HG03520 (cell line): Measurements from ENCODE around the gene HEMK1.

Source experiments
- ATAC-seq: cut with Tn5 transposase; IDR thresholded peaks from one replicate; pipeline ENCODE4 v1.9.1; 2021; ENCODE audit warnings: mild to moderate bottlenecking, moderate library complexity; ENCODE audit not compliant: unreplicated experiment

The HEMK1 gene, protein sequence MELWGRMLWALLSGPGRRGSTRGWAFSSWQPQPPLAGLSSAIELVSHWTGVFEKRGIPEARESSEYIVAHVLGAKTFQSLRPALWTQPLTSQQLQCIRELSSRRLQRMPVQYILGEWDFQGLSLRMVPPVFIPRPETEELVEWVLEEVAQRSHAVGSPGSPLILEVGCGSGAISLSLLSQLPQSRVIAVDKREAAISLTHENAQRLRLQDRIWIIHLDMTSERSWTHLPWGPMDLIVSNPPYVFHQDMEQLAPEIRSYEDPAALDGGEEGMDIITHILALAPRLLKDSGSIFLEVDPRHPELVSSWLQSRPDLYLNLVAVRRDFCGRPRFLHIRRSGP

DNA sequence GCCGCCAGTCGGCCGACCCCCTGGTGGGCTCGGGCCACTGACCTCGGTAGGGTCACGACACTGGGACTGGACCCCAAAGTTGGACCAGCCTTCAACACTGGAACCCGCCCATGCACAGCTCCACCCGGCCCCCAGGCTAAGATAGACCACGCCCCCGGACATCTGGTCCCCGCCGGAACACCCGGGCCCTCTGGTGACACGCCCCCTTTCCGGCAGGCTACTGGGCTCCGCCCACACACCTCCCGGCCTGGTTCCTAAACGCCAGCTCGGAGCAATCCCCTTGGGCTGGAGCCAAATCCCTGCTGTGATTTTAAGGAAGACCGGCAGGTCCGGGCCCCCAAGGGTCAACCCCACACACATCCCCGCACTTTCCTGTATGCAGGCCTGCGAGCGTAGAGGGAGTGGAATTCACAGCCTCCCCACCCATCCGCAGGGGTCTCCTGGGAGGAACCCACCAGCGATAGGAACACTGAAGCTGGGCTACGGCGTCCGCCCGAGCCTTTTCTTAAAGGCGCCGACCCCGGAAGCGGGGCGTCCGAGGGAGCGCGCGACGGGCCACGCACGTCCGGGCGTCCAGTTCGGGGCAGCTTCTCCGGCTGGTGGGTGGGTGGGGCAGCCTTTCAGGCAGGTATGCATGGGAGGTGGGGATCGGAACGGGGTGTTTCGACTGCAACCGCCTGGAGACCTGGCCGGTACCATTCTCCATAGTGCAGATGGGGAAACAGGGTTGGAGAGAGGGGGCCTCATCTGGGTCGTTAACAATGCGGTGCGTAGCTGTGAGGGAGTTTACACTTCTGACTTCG is at the start of gene HEMK1:
Gene HEMK1 (plus strand): TSS at position 576 of the 803 bp plus-strand sequence. CDS start 1,583 bp downstream, outside the sequence.
- peak; percentile 59 for ATAC-seq

DNA sequence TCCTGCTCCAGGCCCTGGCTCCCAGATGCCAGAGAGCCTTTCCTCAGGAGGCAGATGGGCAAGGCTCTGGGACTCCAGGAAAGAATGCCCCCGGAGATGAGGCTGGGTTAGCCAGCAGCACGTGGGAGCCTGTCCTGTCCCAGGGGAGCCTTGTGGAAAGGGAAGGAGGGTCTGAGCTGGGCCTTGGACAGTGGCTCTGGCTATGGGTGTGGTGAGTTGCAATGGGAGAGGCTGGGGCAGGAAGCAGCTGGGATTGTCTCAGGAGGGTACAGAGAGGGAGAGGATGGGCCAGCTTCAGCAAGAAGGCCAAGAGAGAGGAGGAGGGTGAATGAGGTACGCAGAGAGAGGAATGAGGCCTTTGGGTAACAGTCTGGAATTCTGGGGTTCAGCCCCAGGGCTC is 48.5 kb upstream of the HEMK1 start:
- no peak for ATAC-seq

DNA sequence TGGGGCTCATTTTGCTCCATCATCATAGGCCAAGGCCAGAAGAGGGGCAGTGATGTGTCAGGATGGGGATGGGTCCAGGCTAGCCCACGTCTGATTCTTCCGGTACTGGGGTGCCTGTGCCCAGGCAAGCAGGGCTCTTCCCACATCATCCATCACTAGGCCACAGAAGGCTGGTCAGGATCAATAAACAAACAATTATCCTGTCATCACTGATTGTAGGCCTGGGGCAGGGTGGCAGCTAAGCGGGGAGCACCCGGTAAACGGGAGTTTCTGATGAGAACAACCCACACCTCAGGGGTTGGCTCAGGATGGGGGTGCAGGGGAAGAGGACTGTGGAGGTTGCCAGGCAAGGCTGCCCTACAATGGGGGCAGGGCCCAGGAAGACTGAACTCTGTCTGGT is 47.8 kb upstream of the HEMK1 start:
- ATAC-seq = no peak

DNA sequence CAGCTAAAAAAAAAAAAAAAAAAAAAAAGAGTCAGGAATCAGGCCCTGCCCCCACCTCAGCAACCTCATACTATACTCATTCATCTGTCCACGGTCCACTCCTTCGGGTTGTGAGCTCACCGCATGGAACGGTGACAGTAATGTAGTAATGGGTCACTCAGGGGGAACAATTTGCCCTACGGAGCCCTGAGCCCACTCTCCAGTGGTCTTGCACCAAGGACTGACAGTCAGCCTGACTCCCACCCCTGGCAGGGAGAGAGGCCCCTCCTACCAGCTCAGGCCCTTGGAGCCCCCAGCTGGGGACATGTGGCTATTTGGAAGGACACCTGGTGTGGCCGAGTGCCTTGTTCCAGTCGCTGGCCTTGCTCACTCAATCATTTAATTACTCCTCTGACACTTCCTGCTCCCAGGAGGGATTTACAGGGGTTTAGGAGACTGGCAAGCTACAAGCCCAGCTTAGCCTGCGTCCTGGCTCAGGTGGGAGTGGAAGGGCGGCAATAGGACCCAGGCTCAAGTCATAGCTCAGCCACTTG is 46.0 kb upstream of the HEMK1 start:
- ATAC-seq = no peak

DNA sequence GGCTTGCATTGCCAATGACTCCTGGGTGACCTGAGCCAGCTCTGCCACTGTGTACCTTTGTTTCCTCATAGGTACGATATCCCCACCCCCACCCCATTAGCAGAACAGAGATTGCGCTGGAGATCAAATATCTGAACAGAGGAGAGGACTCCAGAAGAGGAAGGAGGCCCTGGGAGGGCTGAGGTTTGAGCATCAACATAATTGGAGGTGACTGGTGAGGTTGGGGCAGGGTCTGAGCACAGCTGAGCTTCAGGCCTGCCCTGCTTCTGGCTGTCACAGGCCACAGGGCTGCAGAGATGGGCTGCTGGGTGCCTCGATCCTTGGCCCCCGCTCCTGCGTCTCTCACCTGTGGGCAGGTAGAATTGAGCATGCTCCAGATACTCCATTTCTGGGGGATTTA is 44.6 kb upstream of the HEMK1 start:
- no peak for ATAC-seq

DNA sequence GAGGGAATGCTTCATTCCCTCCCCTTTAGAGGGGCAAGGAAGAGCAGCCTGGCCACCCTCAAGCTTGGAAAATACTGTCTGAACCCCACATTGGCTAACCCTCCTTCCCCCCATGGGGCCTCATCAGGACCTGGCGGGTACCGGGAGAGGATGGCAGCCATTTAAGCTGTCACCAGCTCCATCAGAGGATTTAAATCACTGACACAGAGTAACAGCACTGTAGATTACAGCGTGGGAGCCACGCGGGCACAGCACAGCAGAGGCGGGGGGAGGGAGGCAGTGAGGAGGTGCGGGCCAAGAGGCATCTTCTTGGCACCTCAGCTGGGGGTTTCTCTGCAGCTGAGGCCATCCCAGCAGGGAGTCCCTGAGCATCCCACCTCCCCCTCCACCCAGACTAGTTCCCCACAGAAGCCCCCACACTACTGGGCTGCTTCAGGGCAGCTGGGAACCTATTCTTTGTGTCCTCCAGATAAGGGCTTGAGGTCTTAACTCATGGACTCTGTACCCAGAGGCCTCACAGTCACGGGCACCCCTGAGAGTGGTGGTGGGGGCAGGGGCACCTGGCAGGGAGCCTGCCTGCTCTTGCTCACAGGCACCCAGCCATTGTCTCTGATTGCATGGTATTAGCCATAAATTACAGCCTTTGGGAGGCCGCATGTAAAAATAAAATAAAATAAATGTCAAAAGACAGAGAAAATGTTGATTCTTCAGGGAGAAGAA is 44.0 kb upstream of the HEMK1 start:
- ATAC-seq = no peak

DNA sequence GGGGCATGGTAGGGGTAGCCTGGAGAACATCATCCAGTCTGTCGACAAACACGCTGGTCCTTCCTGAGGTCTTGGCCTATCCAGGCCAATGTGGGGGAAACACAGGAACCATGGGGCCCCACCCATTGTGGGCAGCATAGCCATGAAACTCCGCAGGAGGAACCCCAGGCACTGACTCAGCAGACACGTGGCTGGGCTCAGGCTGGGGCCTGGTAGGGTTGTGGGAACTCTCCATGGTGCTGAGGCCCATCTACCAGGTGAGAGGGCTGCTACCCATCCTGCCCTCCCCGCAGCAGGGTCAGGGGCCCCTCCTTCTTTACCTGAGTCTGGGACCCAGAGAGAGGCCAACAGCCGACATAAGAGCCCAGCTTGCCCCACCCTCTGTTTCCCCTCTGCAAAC is 43.3 kb upstream of the HEMK1 start:
- ATAC-seq = no peak

DNA sequence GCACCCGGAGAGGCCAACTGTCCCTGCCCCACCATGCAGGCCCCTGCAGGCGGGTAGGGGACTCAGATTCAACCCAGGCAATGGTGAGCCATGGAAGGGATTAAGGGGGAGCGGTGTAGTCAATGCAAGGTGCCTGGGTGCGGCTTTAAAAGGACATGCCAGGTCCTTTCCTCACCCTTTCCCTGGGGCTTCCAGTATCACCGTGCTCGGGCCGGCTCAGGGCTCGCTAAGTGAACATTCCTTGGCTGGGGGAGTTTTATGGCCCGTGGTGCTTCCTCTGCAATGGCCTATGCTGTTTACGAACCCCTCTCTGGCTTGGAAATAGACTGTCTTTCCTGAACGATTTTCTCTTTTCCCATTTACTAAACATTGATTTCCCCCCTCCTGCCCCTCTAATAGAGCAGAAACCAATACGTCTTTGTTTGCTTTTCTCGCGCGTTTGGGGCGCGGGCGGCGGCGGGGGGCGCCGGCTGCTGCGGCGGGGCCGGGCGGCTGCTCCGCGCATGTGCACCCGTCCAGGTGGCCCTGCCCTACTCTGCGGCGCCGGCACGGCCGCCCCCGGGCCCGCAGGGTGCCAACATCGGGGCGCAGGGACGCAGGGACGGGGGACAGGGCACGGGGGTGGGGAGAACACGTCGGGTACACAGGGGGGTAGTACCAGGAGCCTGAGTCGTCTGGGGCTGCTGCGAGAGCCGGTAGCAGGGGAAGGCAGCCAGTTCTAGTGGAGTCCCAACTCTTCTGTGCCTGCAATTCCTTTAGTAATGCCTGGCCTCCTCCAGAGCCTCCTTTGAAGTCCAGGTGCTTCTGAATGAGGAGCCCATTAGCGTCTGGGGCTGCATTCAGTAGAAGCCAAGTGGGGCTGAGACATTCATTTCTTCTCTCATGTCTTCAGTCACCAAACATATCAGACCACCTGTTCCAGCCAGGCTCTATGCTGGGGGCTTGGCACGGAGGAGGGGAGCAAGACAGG is 39.0 kb upstream of the HEMK1 start:
- no peak for ATAC-seq

DNA sequence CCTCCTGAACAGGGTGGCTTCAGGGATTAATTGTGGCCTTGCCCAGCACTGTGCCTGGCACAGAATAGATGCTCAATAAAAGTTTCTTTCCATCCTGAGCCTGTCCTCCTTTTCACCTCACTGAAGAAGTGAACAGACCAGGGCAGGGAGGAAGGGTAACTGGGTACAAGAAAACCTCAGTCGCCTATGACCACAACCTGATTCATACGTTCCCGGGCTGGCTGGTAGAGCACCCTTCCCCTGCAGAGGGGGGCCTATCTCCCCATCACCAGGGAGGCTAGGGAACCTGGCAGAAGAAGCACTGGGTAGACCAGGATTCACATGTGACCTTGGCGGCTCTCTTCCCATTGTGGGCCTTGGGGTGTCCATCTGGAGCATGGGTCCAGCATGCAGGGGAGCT is 38.1 kb upstream of the HEMK1 start:
- ATAC-seq = no peak

DNA sequence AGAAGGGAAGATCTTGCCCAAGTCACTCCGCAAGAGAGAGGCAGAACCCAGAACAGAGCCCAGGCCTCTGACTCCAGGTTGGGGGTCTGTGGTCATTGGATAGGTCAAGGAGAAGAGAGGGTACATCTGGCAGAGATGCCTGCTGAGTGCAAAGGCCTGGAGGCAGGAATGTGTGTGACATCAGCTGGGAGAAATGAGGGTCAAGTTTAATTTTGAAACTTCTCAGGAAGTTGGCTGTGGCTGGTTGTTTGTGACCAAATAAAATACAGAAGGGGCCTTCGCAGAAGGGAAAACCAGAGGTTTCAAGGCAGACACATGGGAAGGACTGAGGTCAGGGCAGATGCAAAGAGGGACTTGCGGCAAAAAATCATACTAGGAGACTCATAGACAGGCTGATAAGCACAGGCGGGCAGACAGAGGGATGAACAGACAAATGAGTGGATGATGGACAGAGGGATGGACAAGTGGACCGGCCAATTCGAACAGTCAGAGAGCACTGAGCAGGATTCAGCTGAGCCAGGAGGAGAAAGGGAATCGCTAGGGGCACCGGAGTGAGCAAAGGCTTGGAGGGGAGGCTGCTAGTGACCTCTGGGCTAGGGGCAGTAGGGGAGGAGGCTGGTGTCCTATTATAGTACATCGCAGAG is 37.1 kb upstream of the HEMK1 start:
- ATAC-seq = no peak

DNA sequence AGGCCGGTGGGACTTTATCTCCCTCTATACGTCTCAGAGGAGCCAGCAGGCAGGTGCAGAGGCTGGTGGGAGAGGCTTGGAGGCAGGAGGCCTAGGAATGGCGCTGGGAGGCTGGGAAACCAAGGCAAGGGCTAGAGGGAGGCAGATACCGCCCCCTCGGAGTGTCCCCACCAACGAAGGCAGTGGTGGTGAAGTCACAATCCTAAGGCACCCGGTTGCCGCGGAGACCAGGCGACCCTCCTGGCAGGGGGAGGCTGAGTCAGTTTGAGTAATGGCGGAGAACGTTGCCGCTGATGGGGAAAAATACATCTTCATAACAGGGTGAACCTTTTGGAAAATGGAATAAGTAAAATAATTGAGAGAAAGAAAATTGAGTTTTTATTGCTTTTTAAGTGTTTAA is 36.0 kb upstream of the HEMK1 start:
- no peak for ATAC-seq

DNA sequence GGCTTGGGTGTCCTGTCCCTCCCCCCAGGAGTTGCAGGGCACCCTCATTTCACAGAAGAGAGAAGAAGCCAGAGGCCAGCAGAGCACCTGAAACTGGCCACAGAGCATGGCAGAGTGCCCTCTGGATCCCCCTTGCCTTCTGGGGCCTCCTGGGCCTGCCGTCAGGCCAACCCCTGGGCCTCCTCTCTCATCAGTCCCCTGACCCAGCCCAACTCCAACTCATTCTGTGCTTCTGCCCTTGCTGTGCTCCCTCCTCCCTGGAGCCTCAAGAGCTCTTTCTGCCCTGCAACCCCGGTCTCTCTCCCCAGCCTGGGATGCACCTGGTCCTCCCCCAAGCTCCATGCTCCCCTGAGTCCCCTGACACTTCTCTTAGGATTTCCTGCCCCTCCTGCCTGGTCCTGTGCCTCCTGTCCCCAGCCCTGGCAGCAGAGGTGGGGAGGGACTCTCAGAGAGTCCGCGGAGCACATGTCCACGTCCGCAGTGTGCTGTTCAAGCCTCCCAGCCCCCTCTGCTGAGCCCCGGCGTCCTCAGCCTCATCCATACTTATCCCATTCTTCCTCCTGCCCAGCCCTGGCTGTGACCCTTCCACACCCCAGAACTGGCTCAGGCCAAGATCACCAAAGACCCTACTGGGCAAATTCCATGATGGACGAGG is 35.4 kb upstream of the HEMK1 start:
- ATAC-seq = no peak

DNA sequence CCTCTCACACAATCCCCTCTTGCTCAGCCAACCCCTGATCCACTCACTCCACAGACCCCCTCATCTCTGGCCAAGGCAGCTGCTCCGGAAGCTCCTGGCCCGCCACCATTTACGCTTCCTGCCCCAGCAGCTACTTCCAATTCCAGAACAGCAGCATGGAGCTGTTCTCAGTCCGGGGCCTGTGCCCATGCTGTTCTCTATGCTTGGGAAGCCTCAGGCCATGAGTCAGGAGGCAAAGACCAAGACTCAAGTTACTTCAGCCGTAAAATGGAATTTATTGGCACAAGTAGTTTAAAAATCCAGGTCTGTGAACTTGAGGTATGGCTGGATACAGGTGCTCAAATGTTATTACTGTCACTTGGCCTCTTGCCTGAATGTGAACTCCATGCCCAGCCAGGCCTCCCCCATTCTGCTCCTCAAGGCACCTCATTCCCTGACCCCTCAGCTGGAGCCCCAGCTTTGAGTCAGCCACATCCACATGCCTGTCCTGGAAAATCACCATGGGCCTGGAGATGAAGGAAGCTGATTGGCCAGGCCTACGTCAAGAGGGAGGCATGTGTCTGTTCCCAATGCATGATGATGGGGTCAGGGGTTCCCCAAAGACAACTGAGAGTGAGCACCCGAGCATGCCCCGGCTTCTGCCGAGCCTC is 34.5 kb upstream of the HEMK1 start:
- no peak for ATAC-seq

DNA sequence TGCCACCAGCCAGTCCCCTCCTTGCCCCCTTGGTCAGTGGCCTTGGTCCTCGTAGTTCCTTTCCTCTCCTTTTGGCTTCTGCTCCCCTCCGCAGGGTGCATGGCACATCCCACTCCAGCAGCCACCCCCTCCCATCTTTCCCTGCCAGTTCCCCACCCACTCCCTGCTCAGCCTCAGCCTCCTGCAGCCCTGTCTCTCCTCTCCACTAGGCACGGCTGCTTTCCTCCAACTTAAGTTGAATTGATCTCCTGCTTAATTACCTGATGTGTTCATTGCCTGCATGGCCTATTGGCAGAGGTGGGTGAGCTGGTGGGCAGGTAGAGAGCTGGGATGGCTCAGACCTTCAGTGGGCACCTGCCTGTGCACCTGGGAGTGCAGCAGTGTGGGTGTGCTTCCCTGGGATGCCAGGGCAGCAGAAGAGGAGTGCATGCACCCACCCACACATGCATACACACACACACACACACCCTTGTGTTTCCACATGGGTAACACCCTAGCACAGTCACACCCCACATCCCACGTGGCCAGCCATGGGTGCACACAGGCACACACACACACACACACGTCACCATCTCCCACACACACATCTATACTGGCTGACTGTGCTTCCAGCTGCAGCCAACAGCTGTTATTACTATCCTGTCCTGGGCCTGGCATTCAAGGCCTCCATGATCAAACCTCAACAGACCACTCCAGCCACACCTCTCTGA is 32.7 kb upstream of the HEMK1 start:
- no peak for ATAC-seq

DNA sequence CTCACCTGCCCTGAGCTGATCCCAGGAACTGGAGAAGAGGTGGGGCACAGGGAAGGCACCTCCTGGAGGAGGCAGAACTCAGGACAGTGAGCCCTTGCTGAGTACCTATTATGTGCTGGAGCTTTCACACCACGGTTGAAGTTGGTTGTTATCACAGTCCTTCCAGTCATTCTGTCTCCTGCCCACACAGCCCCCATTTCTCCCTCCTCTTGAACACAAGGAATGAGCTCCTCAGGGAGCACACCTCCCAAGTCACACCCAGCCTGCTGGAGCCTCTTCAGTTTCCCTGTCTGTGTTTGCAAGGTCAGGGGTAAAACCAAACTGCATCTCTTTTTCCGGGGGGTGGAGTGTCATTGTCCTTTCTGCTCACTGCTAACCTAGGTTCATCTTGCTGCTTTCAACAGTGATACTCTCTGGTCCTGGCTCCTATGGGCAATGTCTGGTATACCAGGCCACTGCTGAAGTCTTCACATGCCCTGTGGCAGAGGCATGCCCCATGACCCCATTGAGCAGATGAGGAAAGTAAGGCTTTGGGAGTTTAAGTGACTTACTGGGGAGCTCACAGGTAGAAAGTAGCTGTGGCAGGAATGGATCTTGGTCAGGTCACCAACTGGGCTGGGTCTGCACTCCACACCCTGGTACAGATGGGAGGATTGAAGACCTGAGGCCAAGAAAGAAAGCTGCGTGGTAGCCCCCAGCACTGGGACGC is 31.7 kb upstream of the HEMK1 start:
- ATAC-seq = no peak

DNA sequence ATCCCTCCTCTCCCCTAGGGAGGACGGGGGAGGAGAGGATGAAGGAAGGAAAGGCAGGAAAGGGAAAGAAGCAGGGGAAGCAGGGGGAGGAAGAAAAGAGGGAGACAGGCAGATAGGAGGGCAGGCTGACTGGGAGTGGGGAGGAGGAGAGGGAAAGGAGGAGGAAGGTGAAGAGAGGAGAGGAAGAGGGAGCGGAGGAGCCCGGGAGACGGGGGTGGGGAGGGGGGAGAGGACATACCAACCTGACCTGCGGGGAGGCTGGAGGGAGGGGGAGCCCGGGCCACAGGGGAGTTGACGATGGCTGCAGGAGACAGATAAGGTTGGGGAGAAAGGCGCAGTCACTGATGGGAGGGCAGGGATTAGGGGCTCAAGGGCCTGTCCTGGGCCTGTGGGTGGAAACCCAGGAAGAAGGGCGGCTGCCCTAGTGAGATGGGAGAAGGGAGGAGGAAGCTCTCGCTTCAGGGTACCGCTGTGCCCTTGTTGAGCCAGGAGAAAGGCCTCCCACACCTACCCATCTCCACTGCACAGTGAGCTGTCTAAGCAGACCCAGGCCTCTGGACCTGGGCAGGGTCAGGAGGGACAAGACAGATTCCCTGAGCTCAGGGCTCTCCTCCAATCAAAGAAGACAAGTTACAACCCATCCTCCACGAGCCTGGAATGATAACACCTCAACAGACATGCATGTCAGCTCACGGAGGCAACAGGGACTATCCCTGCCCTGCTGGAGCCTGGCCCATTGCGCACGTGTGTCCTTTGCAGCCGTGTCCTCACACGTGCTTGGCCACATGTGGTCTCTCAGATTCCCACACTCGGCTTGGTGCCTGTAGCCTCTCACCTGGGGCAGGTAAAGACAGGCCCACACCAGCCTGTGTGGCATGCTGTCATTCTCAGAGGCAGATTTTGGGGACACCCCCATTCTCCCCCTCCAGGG is 29.7 kb upstream of the HEMK1 start:
- ATAC-seq = no peak
